Common myeloid progenitor, CD34-positive (primary cell): ENCODE measurements around the gene ZNF740.
A peak's percentile ranks its signal among the peaks of the same experiment; 100 is the strongest.

Experiments used
- CTCF ChIA-PET: fragments of 350-600 bp; sonication (Branson Sonifier 250); formaldehyde crosslinking; loops from one replicate; lab custom pipeline; 2021; ENCODE audit warnings: antibody characterized with exemption; lab: Charles Lee
- POLR2A ChIA-PET: fragments of 350-600 bp; sonication (Branson Sonifier 250); formaldehyde crosslinking; loops from one replicate; lab custom pipeline; 2021; ENCODE audit warnings: antibody characterized with exemption; lab: Charles Lee
- DNase-seq, 3 donors: peaks; one replicate each; pipeline versions ENCODE4 v3.0.0 to v3.0.0-alpha.2; 2013
- H3K27ac ChIP-seq, 2 experiments: 1 replicate in 1 of 2; 2 replicates in 1 of 2; pipeline ENCODE4 v1.7.0; 2013; ENCODE audit warnings: inconsistent platforms in 2 of 2, low read length in 2 of 2, mild to moderate bottlenecking in 2 of 2, low read depth in 1 of 2, moderate library complexity in 1 of 2; ENCODE audit not compliant: severe bottlenecking in 2 of 2, insufficient read depth in 1 of 2, poor library complexity in 1 of 2
- H3K27me3 ChIP-seq, 5 experiments: replicated peaks in 2 of 5; 1 replicate in 3 of 5; 2 replicates in 2 of 5; pipeline versions ENCODE4 v1.6.1 to v1.7.0; 2013; ENCODE audit warnings: low read length in 4 of 5, mild to moderate bottlenecking in 2 of 5, moderate library complexity in 2 of 5, inconsistent platforms in 1 of 5; ENCODE audit not compliant: insufficient read depth in 5 of 5, control insufficient read depth in 4 of 5
- H3K36me3 ChIP-seq, 4 experiments: 1 replicate in 2 of 4; 2 replicates in 2 of 4; pipeline versions ENCODE4 v1.6.1 to v1.7.0; 2013; ENCODE audit warnings: low read length in 3 of 4, control low read depth in 1 of 4, mild to moderate bottlenecking in 1 of 4; ENCODE audit not compliant: control insufficient read depth in 4 of 4, insufficient read depth in 4 of 4
- H3K4me1 ChIP-seq, 4 experiments: 1 replicate in 3 of 4; 2 replicates in 1 of 4; pipeline versions ENCODE4 v1.6.1 to v1.7.1; 2013; ENCODE audit warnings: low read length in 3 of 4, mild to moderate bottlenecking in 3 of 4, control low read depth in 1 of 4, inconsistent platforms in 1 of 4, moderate library complexity in 1 of 4; ENCODE audit not compliant: control insufficient read depth in 4 of 4, insufficient read depth in 4 of 4; ENCODE audit errors: control extremely low read depth in 1 of 4
- H3K4me3 ChIP-seq, 7 experiments: 1 replicate in 4 of 7; 2 replicates in 3 of 7; pipeline versions ENCODE4 v1.5.1 to v1.7.0; 2013; ENCODE audit warnings: mild to moderate bottlenecking in 7 of 7, low read length in 6 of 7, moderate library complexity in 6 of 7, inconsistent platforms in 2 of 7, low read depth in 2 of 7, control low read depth in 1 of 7; ENCODE audit not compliant: insufficient read depth in 4 of 7, control insufficient read depth in 1 of 7; ENCODE audit errors: extremely low read depth in 1 of 7
- H3K9me3 ChIP-seq, 5 experiments: 1 replicate in 4 of 5; 2 replicates in 1 of 5; pipeline versions ENCODE4 v1.6.1 to v1.7.1; 2013; ENCODE audit warnings: low read length in 4 of 5, mild to moderate bottlenecking in 2 of 5, inconsistent platforms in 1 of 5, low read depth in 1 of 5, moderate library complexity in 1 of 5; ENCODE audit not compliant: control insufficient read depth in 4 of 5, insufficient read depth in 2 of 5; ENCODE audit errors: control extremely low read depth in 1 of 5
- WGBS: methylation state at CpG from one replicate; pipeline ENCODE4 v1.1.5; 2013; ENCODE audit not compliant: insufficient coverage; 5-methylcytosine and 5-hydroxymethylcytosine counted together

The ZNF740 gene

GRCh38 chr12:53222806-53223261 lies 42.3 kb downstream of the ZNF740 start:
- Histone ChIP-seq H3K9me3 (no peaks in the 10 kb centered on the region), H3K36me3 (no peaks in the 10 kb centered on the region), H3K4me3 (no peak overlapping the region), H3K4me1 (peaks cover 9 to 67% (median 57%) of the 10 kb centered on the region in 4 experiments), H3K27ac (no peak overlapping the region), H3K27me3 (no peaks in the 10 kb centered on the region)
- no peak for DNase-seq
- 45% methylated on average over 3 of the region's 4 CpGs for WGBS
- ChIA-PET POLR2A (no interaction called here), CTCF (interaction anchor here (1.0 to 18.0 kb wide), 3 partner anchors 9 to 43 kb away, joined by 3 to 299 read pairs (median 7); partner anchors contain the start of gene ESPL1)

- ChIA-PET POLR2A (no interaction called here), CTCF (interaction anchor here (0.7 to 18.0 kb wide), 4 partner anchors 10 to 42 kb away, joined by 3 to 299 read pairs (median 5); partner anchors contain the start of gene ESPL1)
- Histone ChIP-seq H3K4me3 (peak overlapping the region in 3 of 7 experiments; percentile 15 to 47 (median 43)), H3K36me3 (no peaks in the 10 kb centered on the region), H3K9me3 (no peaks in the 10 kb centered on the region), H3K4me1 (peaks cover 9 to 60% (median 52%) of the 10 kb centered on the region in 4 experiments), H3K27ac (no peak overlapping the region), H3K27me3 (no peaks in the 10 kb centered on the region)
- 13% methylated on average over 7 of the region's 16 CpGs for WGBS
- no peak for DNase-seq
Observed at GRCh38 chr12:53223389-53224060, 43.0 kb downstream of the ZNF740 start.

- Histone ChIP-seq H3K4me1 (peaks cover 9 to 52% (median 46%) of the 10 kb centered on the region in 4 experiments), H3K27me3 (no peaks in the 10 kb centered on the region), H3K36me3 (no peaks in the 10 kb centered on the region), H3K27ac (no peak overlapping the region), H3K9me3 (no peaks in the 10 kb centered on the region), H3K4me3 (peak overlapping the region in 1 of 7 experiments; percentile 15)
- CTCF ChIA-PET: interaction anchor here (0.7 to 21.7 kb wide), 6 partner anchors 9 to 41 kb away, joined by 3 to 299 read pairs (median 6); partner anchors contain the start of gene ESPL1
- DNase-seq: no peak
- 67% methylated on average over 11 of the region's 11 CpGs for WGBS
- POLR2A ChIA-PET: no interaction called here
Observed at GRCh38 chr12:53224061-53224896, 43.8 kb downstream of the ZNF740 start.

GRCh38 chr12:53224897-53225634 lies 44.5 kb downstream of the ZNF740 start:
- H3K36me3 ChIP-seq: no peaks in the 10 kb centered on the region
- H3K4me3 ChIP-seq: no peak overlapping the region
- no peaks in the 10 kb centered on the region for H3K9me3 ChIP-seq
- no peak overlapping the region for H3K27ac ChIP-seq
- POLR2A ChIA-PET: no interaction called here
- no peaks in the 10 kb centered on the region for H3K27me3 ChIP-seq
- no peak for DNase-seq
- CTCF ChIA-PET: interaction anchor here (0.9 to 21.7 kb wide), 3 partner anchors 9 to 34 kb away, joined by 3 to 212 read pairs (median 5); no protein-coding TSS in a partner anchor
- WGBS: 95% methylated on average over 10 of the region's 10 CpGs
- H3K4me1 ChIP-seq: peaks cover 9 to 45% (median 39%) of the 10 kb centered on the region in 4 experiments

- H3K9me3 ChIP-seq: no peaks in the 10 kb centered on the region
- no peaks in the 10 kb centered on the region for H3K36me3 ChIP-seq
- POLR2A ChIA-PET: no interaction called here
- H3K27ac ChIP-seq: no peak overlapping the region
- CTCF ChIA-PET: interaction anchor here (0.9 to 21.7 kb wide), 3 partner anchors 10 to 33 kb away, joined by 3 to 212 read pairs (median 5); no protein-coding TSS in a partner anchor
- H3K27me3 ChIP-seq: no peaks in the 10 kb centered on the region
- no peak overlapping the region for H3K4me3 ChIP-seq
- WGBS: 100% methylated on average over 4 of the region's 10 CpGs
- H3K4me1 ChIP-seq: peaks cover 6 to 39% (median 34%) of the 10 kb centered on the region in 4 experiments
- DNase-seq: no peak
Observed at GRCh38 chr12:53225635-53226424, 45.3 kb downstream of the ZNF740 start.

- DNase-seq: no peak
- Histone ChIP-seq H3K4me3 (no peak overlapping the region), H3K4me1 (peaks cover 6 to 44% (median 35%) of the 10 kb centered on the region in 4 experiments), H3K27ac (no peak overlapping the region), H3K27me3 (peaks cover 0 to 4% (median 0%) of the 10 kb centered on the region in 5 experiments), H3K9me3 (no peaks in the 10 kb centered on the region), H3K36me3 (no peaks in the 10 kb centered on the region)
- ChIA-PET CTCF (interaction anchor here (1.5 to 21.7 kb wide), 2 partner anchors 11 to 41 kb away, joined by 4 to 212 read pairs; partner anchors contain the start of gene ESPL1), POLR2A (no interaction called here)
- 100% methylated on average over 3 of the region's 4 CpGs for WGBS
Observed at GRCh38 chr12:53226815-53227214, 46.3 kb downstream of the ZNF740 start.
